Measurements from ENCODE around the gene ABHD13.

GRCh38 chr13:108283110-108283509, 64.9 kb downstream of the ABHD13 start:
- TF ChIP-seq POLR2A (IDR thresholded peaks at IDR 0.05; ENCODE audit: low read depth, low read length) (no peak), POLR2AphosphoS5 (IDR thresholded peaks at IDR 0.05; ENCODE audit: low read depth, low read length) (no peak)
